GM23248 (cell line): ENCODE data around the gene AAK1.

Experiments used
- EZH2 ChIP-seq: fragments of 200-600 bp; sonication (generic); IDR thresholded peaks from 2 replicates; pipeline ENCODE4 v1.6.1; 2018; ENCODE audit warnings: antibody characterized with exemption, mild to moderate bottlenecking; ENCODE audit not compliant: insufficient read depth, poor library complexity, severe bottlenecking
- EZH2phosphoT487 ChIP-seq: fragments of 200-600 bp; sonication (generic); IDR thresholded peaks from 2 replicates; pipeline ENCODE4 v1.6.1; 2018; ENCODE audit warnings: antibody characterized with exemption, moderate library complexity, mild to moderate bottlenecking, low read depth; ENCODE audit not compliant: insufficient read depth

- TF ChIP-seq EZH2 (no peak), EZH2phosphoT487 (no peak)
Observed at GRCh38 chr2:69685321-69686048, 41.9 kb upstream of the AAK1 start.
